VCaP (cell line): ENCODE results near the gene GNAI1.
A peak's percentile ranks its signal among the peaks of the same experiment; 100 is the strongest.

ENCODE experiments used
- H3K27ac ChIP-seq: fragments of 450-650 bp; 2 replicates; pipeline ENCODE4 v1.5.1; 2017
- CTCF ChIP-seq: fragments of 450-650 bp; conservative IDR thresholded peaks from 2 replicates; pipeline ENCODE4 v1.5.1; 2017; ENCODE audit warnings: mild to moderate bottlenecking, moderate library complexity

Gene GNAI1

GRCh38 chr7:80253653-80254052 is 119.0 kb downstream of the GNAI1 start:
- H3K27ac ChIP-seq, result peak overlapping the region; percentile 70
- TF ChIP-seq CTCF, result no peak

DNA sequence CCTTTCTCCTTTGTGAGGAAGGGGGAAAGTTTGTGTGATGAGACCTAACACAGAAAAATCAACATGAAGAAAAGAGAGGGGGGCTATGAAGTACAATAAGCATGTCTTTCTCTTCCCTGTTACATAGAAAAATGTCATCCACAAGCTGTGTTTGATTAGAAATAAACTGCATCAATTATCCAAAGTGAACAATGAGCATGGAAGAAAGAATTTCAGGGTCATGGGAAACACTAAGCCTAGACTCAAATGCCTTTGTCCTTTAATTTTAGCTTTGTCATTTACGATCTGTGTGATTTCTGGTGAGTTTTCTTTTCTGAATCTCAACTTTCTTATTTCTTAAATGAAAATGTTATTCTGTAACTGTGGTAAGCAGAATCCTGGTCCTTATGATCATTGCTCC is 121.0 kb downstream of the GNAI1 start:
- H3K27ac ChIP-seq, result no peak overlapping the region
- TF ChIP-seq CTCF, result no peak

DNA sequence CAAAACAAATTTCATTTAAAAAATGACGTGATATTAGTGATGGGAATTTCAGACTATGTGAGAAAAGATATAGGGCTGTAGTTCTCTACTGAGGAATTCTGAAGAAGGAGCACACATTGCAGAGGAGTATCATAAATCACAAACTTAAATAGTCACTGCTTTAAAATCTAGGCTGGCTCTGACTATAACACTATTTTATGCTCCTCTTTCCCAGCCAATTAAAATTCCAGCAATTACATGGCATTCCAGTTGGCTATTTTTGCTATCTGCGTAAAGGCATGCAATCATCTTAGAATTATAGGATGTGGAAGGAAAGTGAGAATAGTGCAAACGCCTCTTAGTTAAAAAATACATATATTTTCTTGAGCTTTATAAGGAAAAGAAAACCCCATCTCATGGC is 123.1 kb downstream of the GNAI1 start:
- TF ChIP-seq CTCF, result no peak
- no peak overlapping the region for H3K27ac ChIP-seq

DNA sequence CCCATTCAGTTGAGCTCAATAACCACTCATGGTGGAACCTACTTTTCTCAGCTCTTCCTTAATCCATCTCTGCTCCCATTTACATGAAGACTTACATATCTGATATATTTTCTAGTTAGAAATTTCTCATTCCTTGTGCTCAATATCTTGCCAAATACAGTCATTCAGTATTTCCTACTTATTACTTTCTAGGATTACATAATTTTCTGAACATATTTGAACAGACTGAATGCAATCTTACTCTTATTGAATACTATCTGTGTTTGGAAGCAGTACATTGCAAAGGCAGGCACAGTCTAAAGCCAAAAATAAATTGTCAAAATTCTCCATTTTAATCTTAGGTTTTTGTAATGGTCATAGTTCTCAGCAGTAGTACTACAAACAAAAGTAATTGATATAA is 126.0 kb downstream of the GNAI1 start:
- no peak overlapping the region for H3K27ac ChIP-seq
- TF ChIP-seq CTCF, result no peak

DNA sequence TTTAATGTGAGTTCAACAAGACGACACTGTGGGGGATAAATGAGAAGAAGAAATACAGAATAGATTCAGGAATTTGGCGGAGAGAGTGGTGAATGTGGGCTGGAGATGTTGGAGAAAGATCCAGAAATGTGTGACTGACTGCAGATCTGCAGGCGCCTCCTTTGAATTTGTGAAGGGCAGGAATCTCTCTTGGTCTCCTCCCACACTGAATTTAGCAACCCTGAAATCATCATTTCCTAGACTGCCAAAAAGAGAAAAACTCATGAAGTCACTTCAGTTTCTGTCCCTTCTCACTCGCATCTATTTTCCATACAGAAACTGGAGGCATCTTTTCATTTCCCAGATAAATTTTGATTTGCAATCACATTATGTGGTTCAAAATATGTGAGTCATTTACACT is 128.7 kb downstream of the GNAI1 start:
- no peak for TF ChIP-seq CTCF
- no peak overlapping the region for H3K27ac ChIP-seq

GRCh38 chr7:80263821-80264220 is 129.2 kb downstream of the GNAI1 start:
- H3K27ac ChIP-seq, result no peak overlapping the region
- no peak for TF ChIP-seq CTCF

- TF ChIP-seq CTCF, result no peak
- no peak overlapping the region for H3K27ac ChIP-seq
Observed at GRCh38 chr7:80264769-80265495, 130.3 kb downstream of the GNAI1 start.
